ENCODE results near the gene PLEKHG4B. TPM values are rescaled to one million over a fixed set of nuclear protein-coding genes. Genes with fewer than 3 reads are reported as not detected.

The PLEKHG4B gene
- total RNA-seq, 5 donors from 2014 or later (not counting 1 experiment from before 2014, with no cell fraction given) = 0.06 to 0.09 TPM; not detected in 3

- Histone ChIP-seq H3K4me1 (ENCODE audit: control insufficient read depth in 1 of 2, extremely low read depth in 1 of 2, insufficient read depth in 2 of 2, low read length in 2 of 2) (no peaks in the 10 kb centered on the region), H3K27me3 (replicated peaks in 1 of 2; ENCODE audit: control insufficient read depth in 2 of 2, extremely low read depth in 1 of 2, insufficient read depth in 2 of 2, low read length in 1 of 2) (no peaks in the 10 kb centered on the region), H3K4me3 (ENCODE audit: control insufficient read depth in 1 of 2, extremely low read depth in 1 of 2, low read length in 1 of 2) (no peak overlapping the region), H3K36me3 (ENCODE audit: control insufficient read depth in 2 of 2, extremely low read depth in 1 of 2, insufficient read depth in 1 of 2, low read length in 1 of 2) (peaks cover 13 to 33% of the 10 kb centered on the region in 2 donors), H3K9me3 (no peaks in the 10 kb centered on the region), H3K27ac (ENCODE audit: low read length) (no peak overlapping the region)
- H3K27me3 Mint-ChIP-seq = no peaks in the 10 kb centered on the region
- DNase-seq (no peak), ATAC-seq (replicated peaks in 1 of 4) (no peak)
- H3K4me1 Mint-ChIP-seq = peaks cover 5 to 19% (median 5%) of the 10 kb centered on the region in 3 donors
- no peak overlapping the region for H3K27ac Mint-ChIP-seq
- H3K9me3 Mint-ChIP-seq = no peaks in the 10 kb centered on the region
- H3K4me3 Mint-ChIP-seq = no peak overlapping the region
- POLR2A ChIA-PET = no interaction called here
- H3K36me3 Mint-ChIP-seq = peaks cover 42% of the 10 kb centered on the region
- CTCF ChIA-PET = interaction anchor here in 1 of 2 donors (0.7 kb wide), 1 partner anchor 413 kb away, joined by 3 read pairs; no protein-coding TSS in a partner anchor
Observed at GRCh38 chr5:204462-204861, 112.5 kb downstream of the PLEKHG4B start.

GRCh38 chr5:204966-205670 is 113.2 kb downstream of the PLEKHG4B start:
- Histone ChIP-seq H3K9me3 (no peaks in the 10 kb centered on the region), H3K27ac (ENCODE audit: low read length) (no peak overlapping the region), H3K27me3 (replicated peaks in 1 of 2; ENCODE audit: control insufficient read depth in 2 of 2, extremely low read depth in 1 of 2, insufficient read depth in 2 of 2, low read length in 1 of 2) (no peaks in the 10 kb centered on the region), H3K4me1 (ENCODE audit: control insufficient read depth in 1 of 2, extremely low read depth in 1 of 2, insufficient read depth in 2 of 2, low read length in 2 of 2) (no peaks in the 10 kb centered on the region), H3K36me3 (ENCODE audit: control insufficient read depth in 2 of 2, extremely low read depth in 1 of 2, insufficient read depth in 1 of 2, low read length in 1 of 2) (peaks cover 13 to 33% of the 10 kb centered on the region in 2 donors), H3K4me3 (ENCODE audit: control insufficient read depth in 1 of 2, extremely low read depth in 1 of 2, low read length in 1 of 2) (no peak overlapping the region)
- Mint-ChIP-seq H3K36me3 (peaks cover 43% of the 10 kb centered on the region), H3K9me3 (no peaks in the 10 kb centered on the region), H3K27me3 (no peaks in the 10 kb centered on the region), H3K4me1 (peaks cover 11 to 26% (median 12%) of the 10 kb centered on the region in 3 donors), H3K27ac (no peak overlapping the region), H3K4me3 (no peak overlapping the region)
- DNase-seq (no peak), ATAC-seq (replicated peaks in 1 of 4) (no peak)
- ChIA-PET CTCF (no interaction called here), POLR2A (interaction anchor here in 1 of 2 donors (0.6 kb wide), 1 partner anchor 29 kb away, joined by 3 read pairs; no protein-coding TSS in a partner anchor)
- WGBS (ENCODE audit: insufficient coverage) = 99% methylated on average over 28 of the region's 30 CpGs

DNA sequence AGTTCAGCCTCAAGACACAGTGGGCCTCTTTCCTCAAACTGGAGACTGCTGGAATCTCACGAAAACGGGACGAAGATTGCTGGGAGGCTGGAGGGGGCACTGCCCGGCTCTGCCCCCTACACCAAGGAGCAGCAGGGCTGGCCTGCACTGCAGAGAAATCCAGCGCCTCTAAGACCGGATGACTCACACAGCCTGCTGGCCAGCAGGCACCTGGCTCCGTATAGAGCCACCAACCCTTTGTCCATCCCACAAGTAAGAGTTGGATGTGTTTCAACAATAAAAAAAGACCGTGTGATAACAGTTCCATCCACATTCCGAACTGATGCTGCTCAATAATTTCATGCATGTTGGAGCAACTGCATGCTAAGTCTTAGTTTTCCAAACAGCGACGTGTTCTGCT is 114.4 kb downstream of the PLEKHG4B start:
- H3K36me3 Mint-ChIP-seq = peaks cover 48% of the 10 kb centered on the region
- no peak overlapping the region for H3K27ac ChIP-seq (ENCODE audit: low read length)
- H3K4me1 Mint-ChIP-seq = peaks cover 14 to 30% (median 17%) of the 10 kb centered on the region in 3 donors
- H3K27me3 ChIP-seq (replicated peaks in 1 of 2; ENCODE audit: control insufficient read depth in 2 of 2, extremely low read depth in 1 of 2, insufficient read depth in 2 of 2, low read length in 1 of 2) = no peaks in the 10 kb centered on the region
- no peak overlapping the region for H3K27ac Mint-ChIP-seq
- H3K4me1 ChIP-seq (ENCODE audit: control insufficient read depth in 1 of 2, extremely low read depth in 1 of 2, insufficient read depth in 2 of 2, low read length in 2 of 2) = no peaks in the 10 kb centered on the region
- 95% methylated on average over 8 of the region's 11 CpGs for WGBS (ENCODE audit: insufficient coverage)
- DNase-seq = no peak
- peaks cover 13 to 33% of the 10 kb centered on the region in 2 donors for H3K36me3 ChIP-seq (ENCODE audit: control insufficient read depth in 2 of 2, extremely low read depth in 1 of 2, insufficient read depth in 1 of 2, low read length in 1 of 2)
- POLR2A ChIA-PET = no interaction called here
- CTCF ChIA-PET = no interaction called here
- no peak overlapping the region for H3K4me3 Mint-ChIP-seq
- H3K9me3 ChIP-seq = no peaks in the 10 kb centered on the region
- ATAC-seq (replicated peaks in 1 of 4) = no peak
- H3K27me3 Mint-ChIP-seq = no peaks in the 10 kb centered on the region
- no peak overlapping the region for H3K4me3 ChIP-seq (ENCODE audit: control insufficient read depth in 1 of 2, extremely low read depth in 1 of 2, low read length in 1 of 2)
- no peaks in the 10 kb centered on the region for H3K9me3 Mint-ChIP-seq

DNA sequence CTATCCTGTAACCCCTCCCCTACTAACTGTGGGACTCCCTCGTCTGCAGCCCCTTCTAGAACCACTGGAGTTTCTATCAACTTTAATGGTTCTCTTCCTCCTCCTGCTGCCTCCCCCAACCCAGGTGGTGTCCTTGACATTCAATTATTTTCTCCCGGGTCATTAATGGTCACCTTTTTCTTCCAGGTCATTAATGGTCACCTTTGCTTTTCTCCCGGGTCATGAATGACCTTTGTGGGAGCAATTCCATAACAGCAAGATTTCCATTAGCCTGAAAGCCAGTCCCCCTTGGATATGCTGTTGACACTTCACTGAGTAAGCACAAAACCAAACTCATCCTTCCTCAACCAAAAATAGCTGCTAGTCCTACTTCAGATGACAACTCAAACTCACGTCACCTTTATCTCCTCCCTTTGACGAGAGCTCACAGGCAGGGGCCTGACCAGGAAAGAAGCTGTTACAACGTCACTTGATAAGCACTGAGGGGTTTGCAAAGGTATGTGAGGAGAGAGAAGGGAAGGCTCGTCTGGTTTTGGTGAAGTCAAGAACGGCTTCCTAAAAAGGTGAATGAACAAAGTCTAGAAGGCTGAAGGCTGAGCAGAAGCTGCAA is 115.1 kb downstream of the PLEKHG4B start:
- no peak for ATAC-seq (replicated peaks in 1 of 4)
- Mint-ChIP-seq H3K9me3 (no peaks in the 10 kb centered on the region), H3K27ac (peak overlapping the region in 1 of 2 donors; percentile 61), H3K4me3 (no peak overlapping the region), H3K27me3 (no peaks in the 10 kb centered on the region), H3K4me1 (peaks cover 14 to 27% (median 17%) of the 10 kb centered on the region in 3 donors), H3K36me3 (peaks cover 44% of the 10 kb centered on the region)
- no peak overlapping the region for H3K27ac ChIP-seq (ENCODE audit: low read length)
- no peaks in the 10 kb centered on the region for H3K4me1 ChIP-seq (ENCODE audit: control insufficient read depth in 1 of 2, extremely low read depth in 1 of 2, insufficient read depth in 2 of 2, low read length in 2 of 2)
- H3K9me3 ChIP-seq = no peaks in the 10 kb centered on the region
- no peak overlapping the region for H3K4me3 ChIP-seq (ENCODE audit: control insufficient read depth in 1 of 2, extremely low read depth in 1 of 2, low read length in 1 of 2)
- 99% methylated on average over 5 of the region's 8 CpGs for WGBS (ENCODE audit: insufficient coverage)
- no peaks in the 10 kb centered on the region for H3K27me3 ChIP-seq (replicated peaks in 1 of 2; ENCODE audit: control insufficient read depth in 2 of 2, extremely low read depth in 1 of 2, insufficient read depth in 2 of 2, low read length in 1 of 2)
- no peak for DNase-seq
- ChIA-PET CTCF (no interaction called here), POLR2A (no interaction called here)
- H3K36me3 ChIP-seq (ENCODE audit: control insufficient read depth in 2 of 2, extremely low read depth in 1 of 2, insufficient read depth in 1 of 2, low read length in 1 of 2) = peaks cover 13 to 33% of the 10 kb centered on the region in 2 donors

- no peaks in the 10 kb centered on the region for H3K27me3 Mint-ChIP-seq
- no peak overlapping the region for H3K27ac ChIP-seq (ENCODE audit: low read length)
- H3K4me1 ChIP-seq (ENCODE audit: control insufficient read depth in 1 of 2, extremely low read depth in 1 of 2, insufficient read depth in 2 of 2, low read length in 2 of 2) = no peaks in the 10 kb centered on the region
- no peaks in the 10 kb centered on the region for H3K9me3 ChIP-seq
- H3K36me3 ChIP-seq (ENCODE audit: control insufficient read depth in 2 of 2, extremely low read depth in 1 of 2, insufficient read depth in 1 of 2, low read length in 1 of 2) = peaks cover 13 to 32% of the 10 kb centered on the region in 2 donors
- WGBS (ENCODE audit: insufficient coverage) = 92% methylated on average over 5 of the region's 14 CpGs
- no peak overlapping the region for H3K27ac Mint-ChIP-seq
- no peaks in the 10 kb centered on the region for H3K27me3 ChIP-seq (replicated peaks in 1 of 2; ENCODE audit: control insufficient read depth in 2 of 2, extremely low read depth in 1 of 2, insufficient read depth in 2 of 2, low read length in 1 of 2)
- no peak overlapping the region for H3K4me3 ChIP-seq (ENCODE audit: control insufficient read depth in 1 of 2, extremely low read depth in 1 of 2, low read length in 1 of 2)
- H3K4me3 Mint-ChIP-seq = no peak overlapping the region
- peaks cover 39% of the 10 kb centered on the region for H3K36me3 Mint-ChIP-seq
- peaks cover 14 to 21% (median 17%) of the 10 kb centered on the region in 3 donors for H3K4me1 Mint-ChIP-seq
- POLR2A ChIA-PET = no interaction called here
- no peaks in the 10 kb centered on the region for H3K9me3 Mint-ChIP-seq
- DNase-seq = no peak
- no peak for ATAC-seq (replicated peaks in 1 of 4)
- CTCF ChIA-PET = no interaction called here
Observed at GRCh38 chr5:207599-207998, 115.6 kb downstream of the PLEKHG4B start.

- H3K4me3 ChIP-seq (ENCODE audit: control insufficient read depth in 1 of 2, extremely low read depth in 1 of 2, low read length in 1 of 2) = no peak overlapping the region
- H3K9me3 ChIP-seq = no peaks in the 10 kb centered on the region
- Mint-ChIP-seq H3K27me3 (no peaks in the 10 kb centered on the region), H3K36me3 (peaks cover 36% of the 10 kb centered on the region), H3K4me1 (peaks cover 16 to 22% (median 17%) of the 10 kb centered on the region in 3 donors), H3K27ac (peak overlapping the region in 1 of 2 donors; percentile 24), H3K4me3 (no peak overlapping the region), H3K9me3 (no peaks in the 10 kb centered on the region)
- ATAC-seq (replicated peaks in 1 of 4) (no peak), DNase-seq (no peak)
- 98% methylated on average over 8 of the region's 15 CpGs for WGBS (ENCODE audit: insufficient coverage)
- ChIA-PET CTCF (no interaction called here), POLR2A (no interaction called here)
- no peaks in the 10 kb centered on the region for H3K4me1 ChIP-seq (ENCODE audit: control insufficient read depth in 1 of 2, extremely low read depth in 1 of 2, insufficient read depth in 2 of 2, low read length in 2 of 2)
- H3K36me3 ChIP-seq (ENCODE audit: control insufficient read depth in 2 of 2, extremely low read depth in 1 of 2, insufficient read depth in 1 of 2, low read length in 1 of 2) = peaks cover 9 to 27% of the 10 kb centered on the region in 2 donors
- no peaks in the 10 kb centered on the region for H3K27me3 ChIP-seq (replicated peaks in 1 of 2; ENCODE audit: control insufficient read depth in 2 of 2, extremely low read depth in 1 of 2, insufficient read depth in 2 of 2, low read length in 1 of 2)
- H3K27ac ChIP-seq (ENCODE audit: low read length) = no peak overlapping the region
Observed at GRCh38 chr5:208449-209114, 116.6 kb downstream of the PLEKHG4B start.
